Astrocyte (in vitro differentiated cells and primary cell): Measurements from ENCODE around the gene GIPC2. TPM values are rescaled to one million over a fixed set of nuclear protein-coding genes. Genes with fewer than 3 reads are reported as not detected.

Experiments
- DNase-seq: peaks from one replicate; pipeline ENCODE4 v3.0.0-alpha.2; 2010; ENCODE audit warnings: low read depth
- FAIRE-seq: peaks from 2 replicates; lab custom pipeline; 2011; peaks lifted over from hg19 to GRCh38; lab: Jason Lieb, UNC
- H2AFZ ChIP-seq: 2 replicates; pipeline ENCODE4 v1.6.0; 2012; ENCODE audit warnings: low read depth, low read length, inconsistent platforms
- H3K27ac ChIP-seq: 2 replicates; pipeline ENCODE4 v1.5.1; 2011; ENCODE audit warnings: low read depth, low read length, inconsistent platforms
- H3K27me3 ChIP-seq: 2 replicates; pipeline ENCODE4 v1.6.0; 2011; ENCODE audit warnings: low read length, inconsistent platforms; ENCODE audit not compliant: insufficient read depth
- H3K36me3 ChIP-seq: 2 replicates; pipeline ENCODE4 v1.5.1; 2011; ENCODE audit warnings: low read length, inconsistent platforms; ENCODE audit not compliant: insufficient read depth
- H3K4me1 ChIP-seq: 2 replicates; pipeline ENCODE4 v1.5.1; 2011; ENCODE audit warnings: low read length, inconsistent platforms; ENCODE audit not compliant: insufficient read depth
- H3K4me2 ChIP-seq: 2 replicates; pipeline ENCODE4 v1.6.0; 2012; ENCODE audit warnings: low read length, inconsistent platforms
- H3K4me3 ChIP-seq: 2 replicates; pipeline ENCODE4 v1.5.1; 2011; ENCODE audit warnings: low read depth, mild to moderate bottlenecking, low read length, inconsistent platforms; ENCODE audit not compliant: insufficient read depth
- H3K79me2 ChIP-seq: 2 replicates; pipeline ENCODE4 v1.6.0; 2012; ENCODE audit warnings: mild to moderate bottlenecking, low read length, inconsistent platforms; ENCODE audit not compliant: insufficient read depth
- H3K9ac ChIP-seq: 2 replicates; pipeline ENCODE4 v1.6.0; 2012; ENCODE audit warnings: mild to moderate bottlenecking, low read length, inconsistent platforms
- H3K9me3 ChIP-seq: 2 replicates; pipeline ENCODE4 v1.5.1; 2012; ENCODE audit warnings: low read depth, mild to moderate bottlenecking, low read length, inconsistent platforms; ENCODE audit not compliant: insufficient read depth
- H4K20me1 ChIP-seq: 2 replicates; pipeline ENCODE4 v1.6.0; 2012; ENCODE audit warnings: low read length, inconsistent platforms; ENCODE audit not compliant: insufficient read depth
- H3K27ac Mint-ChIP-seq: one replicate; pipeline ENCODE4 v1.8.0; 2021; ENCODE audit warnings: mild to moderate bottlenecking, mixed read lengths; ENCODE audit not compliant: unreplicated experiment
- H3K27me3 Mint-ChIP-seq: one replicate; pipeline ENCODE4 v1.8.0; 2021; ENCODE audit warnings: low read depth, mixed read lengths; ENCODE audit not compliant: unreplicated experiment
- H3K36me3 Mint-ChIP-seq: one replicate; pipeline ENCODE4 v1.8.0; 2021; ENCODE audit warnings: low read depth, mixed read lengths; ENCODE audit not compliant: unreplicated experiment
- H3K4me1 Mint-ChIP-seq: one replicate; pipeline ENCODE4 v1.8.0; 2021; ENCODE audit warnings: low read depth, mixed read lengths; ENCODE audit not compliant: unreplicated experiment
- H3K4me3 Mint-ChIP-seq: one replicate; pipeline ENCODE4 v1.8.0; 2021; ENCODE audit warnings: mild to moderate bottlenecking, moderate library complexity, mixed read lengths; ENCODE audit not compliant: unreplicated experiment
- H3K9me3 Mint-ChIP-seq: one replicate; pipeline ENCODE4 v1.8.0; 2021; ENCODE audit warnings: mild to moderate bottlenecking, mixed read lengths; ENCODE audit not compliant: unreplicated experiment
- EZH2 ChIP-seq: IDR thresholded peaks from 2 replicates; pipeline ENCODE4 v1.6.1; 2012; ENCODE audit warnings: mild to moderate bottlenecking, low read length, inconsistent platforms; ENCODE audit not compliant: insufficient read depth
- total RNA-seq: library from RNA; stranded (reverse); gene quantifications from 2 replicates; pipeline ENCODE4 v1.2.1, GENCODE V29; 2021
- TF ChIP-seq, protein P1 (sequence below): IDR thresholded peaks from 2 replicates; pipeline ENCODE4 v1.5.1; 2011; ENCODE audit warnings: low read depth, mild to moderate bottlenecking, inconsistent platforms, low read length, moderate library complexity; ENCODE audit not compliant: insufficient read depth

Gene GIPC2
- total RNA-seq, 1 donor from 2014 or later, result not detected

DNA sequence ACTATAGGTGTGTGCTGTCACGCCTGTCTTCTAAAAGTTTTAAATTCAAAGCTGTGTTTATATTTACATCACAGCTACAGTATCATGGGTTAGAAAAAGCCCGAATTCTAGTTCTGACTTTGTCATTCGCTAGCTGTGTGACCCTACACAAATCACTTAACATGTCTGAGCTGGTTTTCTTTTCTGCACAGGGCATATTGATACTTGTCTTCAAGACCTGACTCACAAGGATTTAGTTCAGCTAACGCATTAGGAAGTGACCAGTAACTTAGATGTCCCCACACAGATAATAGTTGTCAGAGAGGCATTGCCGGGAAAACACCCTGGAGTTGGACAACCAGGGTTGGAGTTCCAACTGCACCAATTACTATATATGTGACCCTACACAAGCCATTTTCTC, 25.9 kb downstream of the GIPC2 start:
- Mint-ChIP-seq H3K27me3 (no peaks in the 10 kb centered on the region), H3K27ac (no peak overlapping the region), H3K36me3 (no peaks in the 10 kb centered on the region), H3K4me1 (peaks cover 5% of the 10 kb centered on the region), H3K9me3 (no peaks in the 10 kb centered on the region), H3K4me3 (no peak overlapping the region)
- H3K27ac ChIP-seq, result no peak overlapping the region
- no peak for TF ChIP-seq EZH2
- TF ChIP-seq, protein P1, sequence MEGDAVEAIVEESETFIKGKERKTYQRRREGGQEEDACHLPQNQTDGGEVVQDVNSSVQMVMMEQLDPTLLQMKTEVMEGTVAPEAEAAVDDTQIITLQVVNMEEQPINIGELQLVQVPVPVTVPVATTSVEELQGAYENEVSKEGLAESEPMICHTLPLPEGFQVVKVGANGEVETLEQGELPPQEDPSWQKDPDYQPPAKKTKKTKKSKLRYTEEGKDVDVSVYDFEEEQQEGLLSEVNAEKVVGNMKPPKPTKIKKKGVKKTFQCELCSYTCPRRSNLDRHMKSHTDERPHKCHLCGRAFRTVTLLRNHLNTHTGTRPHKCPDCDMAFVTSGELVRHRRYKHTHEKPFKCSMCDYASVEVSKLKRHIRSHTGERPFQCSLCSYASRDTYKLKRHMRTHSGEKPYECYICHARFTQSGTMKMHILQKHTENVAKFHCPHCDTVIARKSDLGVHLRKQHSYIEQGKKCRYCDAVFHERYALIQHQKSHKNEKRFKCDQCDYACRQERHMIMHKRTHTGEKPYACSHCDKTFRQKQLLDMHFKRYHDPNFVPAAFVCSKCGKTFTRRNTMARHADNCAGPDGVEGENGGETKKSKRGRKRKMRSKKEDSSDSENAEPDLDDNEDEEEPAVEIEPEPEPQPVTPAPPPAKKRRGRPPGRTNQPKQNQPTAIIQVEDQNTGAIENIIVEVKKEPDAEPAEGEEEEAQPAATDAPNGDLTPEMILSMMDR, result no peak
- H3K36me3 ChIP-seq, result no peaks in the 10 kb centered on the region
- H3K4me1 ChIP-seq, result peaks cover 5% of the 10 kb centered on the region
- no peaks in the 10 kb centered on the region for H3K27me3 ChIP-seq
- H3K9me3 ChIP-seq, result no peaks in the 10 kb centered on the region
- DNase-seq (no peak), FAIRE-seq (no peak)
- no peaks in the 10 kb centered on the region for H3K79me2 ChIP-seq
- H2AFZ ChIP-seq, result no peak overlapping the region
- H4K20me1 ChIP-seq, result no peaks in the 10 kb centered on the region
- no peak overlapping the region for H3K9ac ChIP-seq
- H3K4me2 ChIP-seq, result no peak overlapping the region
- no peak overlapping the region for H3K4me3 ChIP-seq

GRCh38 chr1:78072216-78072615, 26.4 kb downstream of the GIPC2 start:
- DNase-seq, result no peak
- H3K36me3 ChIP-seq, result no peaks in the 10 kb centered on the region
- H3K27me3 ChIP-seq, result no peaks in the 10 kb centered on the region
- Mint-ChIP-seq H3K36me3 (no peaks in the 10 kb centered on the region), H3K27me3 (no peaks in the 10 kb centered on the region), H3K9me3 (no peaks in the 10 kb centered on the region), H3K4me1 (peaks cover 5% of the 10 kb centered on the region), H3K27ac (no peak overlapping the region), H3K4me3 (no peak overlapping the region)
- no peak for FAIRE-seq
- no peak overlapping the region for H3K27ac ChIP-seq
- TF ChIP-seq, protein P1, result no peak
- TF ChIP-seq EZH2, result no peak
- H3K79me2 ChIP-seq, result no peaks in the 10 kb centered on the region
- H3K4me3 ChIP-seq, result no peak overlapping the region
- H3K4me2 ChIP-seq, result no peak overlapping the region
- no peaks in the 10 kb centered on the region for H4K20me1 ChIP-seq
- H2AFZ ChIP-seq, result no peak overlapping the region
- no peak overlapping the region for H3K9ac ChIP-seq
- H3K4me1 ChIP-seq, result peaks cover 5% of the 10 kb centered on the region
- H3K9me3 ChIP-seq, result no peaks in the 10 kb centered on the region

DNA sequence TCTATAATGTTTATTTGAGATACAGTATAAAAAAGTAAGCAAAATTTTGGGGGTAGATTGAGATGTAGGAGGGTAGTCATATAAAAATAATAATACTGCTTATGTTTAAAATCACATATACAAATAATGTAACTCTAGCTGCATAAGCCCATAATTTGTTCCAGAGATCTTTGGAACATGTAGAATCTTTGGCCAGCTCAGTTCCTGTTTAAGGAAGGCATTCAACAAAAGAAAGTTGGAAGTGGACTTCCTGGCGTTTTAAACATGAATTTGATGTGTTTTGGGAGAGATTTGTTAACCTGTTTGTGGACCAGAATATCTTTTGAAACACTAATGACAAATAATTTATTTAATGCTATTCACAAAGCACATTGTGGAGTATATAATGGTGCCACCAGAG, 27.7 kb downstream of the GIPC2 start:
- H3K9me3 Mint-ChIP-seq, result no peaks in the 10 kb centered on the region
- Histone ChIP-seq H4K20me1 (no peaks in the 10 kb centered on the region), H3K9me3 (no peaks in the 10 kb centered on the region), H3K4me1 (peaks cover 5% of the 10 kb centered on the region), H3K4me3 (no peak overlapping the region), H3K4me2 (no peak overlapping the region), H2AFZ (no peak overlapping the region), H3K9ac (no peak overlapping the region), H3K27ac (no peak overlapping the region), H3K36me3 (no peaks in the 10 kb centered on the region), H3K27me3 (no peaks in the 10 kb centered on the region), H3K79me2 (no peaks in the 10 kb centered on the region)
- H3K4me1 Mint-ChIP-seq, result peaks cover 5% of the 10 kb centered on the region
- no peak overlapping the region for H3K27ac Mint-ChIP-seq
- no peak for TF ChIP-seq EZH2
- TF ChIP-seq, protein P1, result no peak
- DNase-seq, result no peak
- H3K36me3 Mint-ChIP-seq, result no peaks in the 10 kb centered on the region
- H3K4me3 Mint-ChIP-seq, result no peak overlapping the region
- no peaks in the 10 kb centered on the region for H3K27me3 Mint-ChIP-seq
- no peak for FAIRE-seq
